WTC11 (cell line): ENCODE measurements around the gene KDM2B.

Experiments used
- CREM ChIP-seq: sonication (generic); formaldehyde crosslinking; IDR thresholded peaks from 2 replicates; pipeline ENCODE4 v1.8.1; 2022; ENCODE audit warnings: mild to moderate bottlenecking, missing genetic modification reagents, moderate library complexity
- CTCF ChIP-seq: fragments of 200-600 bp; IDR thresholded peaks from 2 replicates; pipeline ENCODE4 v1.8.0; 2022; ENCODE audit warnings: antibody characterized with exemption
- ETV6 ChIP-seq: sonication (generic); formaldehyde crosslinking; IDR thresholded peaks from 2 replicates; pipeline ENCODE4 v1.8.1; 2022; ENCODE audit warnings: mild to moderate bottlenecking, missing genetic modification reagents
- IRF2 ChIP-seq: sonication (generic); formaldehyde crosslinking; IDR thresholded peaks from 2 replicates; pipeline ENCODE4 v1.8.0; 2022; ENCODE audit warnings: low read depth, missing genetic modification reagents, borderline replicate concordance
- MAX ChIP-seq: sonication (generic); formaldehyde crosslinking; IDR thresholded peaks from 2 replicates; pipeline ENCODE4 v1.8.0; 2022; ENCODE audit warnings: mild to moderate bottlenecking, missing genetic modification reagents
- NFE2L1 ChIP-seq: sonication (generic); formaldehyde crosslinking; IDR thresholded peaks from 2 replicates; pipeline ENCODE4 v1.8.1; 2023; ENCODE audit warnings: missing genetic modification reagents
- NR1H2 ChIP-seq: sonication (generic); formaldehyde crosslinking; IDR thresholded peaks from 2 replicates; pipeline ENCODE4 v1.9.0; 2021; ENCODE audit warnings: mild to moderate bottlenecking, moderate library complexity, missing genetic modification reagents
- SP1 ChIP-seq: sonication (generic); formaldehyde crosslinking; conservative IDR thresholded peaks from 2 replicates; pipeline ENCODE4 v1.8.1; 2022; ENCODE audit warnings: missing genetic modification reagents
- TCF7 ChIP-seq: sonication (generic); formaldehyde crosslinking; IDR thresholded peaks from 2 replicates; pipeline ENCODE4 v1.8.0; 2022; ENCODE audit warnings: mild to moderate bottlenecking, low read depth, missing genetic modification reagents, moderate library complexity
- TEAD4 ChIP-seq: sonication (generic); formaldehyde crosslinking; IDR thresholded peaks from 2 replicates; pipeline ENCODE4 v1.8.0; 2022; ENCODE audit warnings: mild to moderate bottlenecking, missing genetic modification reagents
- ZNF263 ChIP-seq: sonication (generic); formaldehyde crosslinking; IDR thresholded peaks from 2 replicates; pipeline ENCODE4 v1.8.1; 2022; ENCODE audit warnings: low read depth, mild to moderate bottlenecking, moderate library complexity, missing genetic modification reagents

DNA sequence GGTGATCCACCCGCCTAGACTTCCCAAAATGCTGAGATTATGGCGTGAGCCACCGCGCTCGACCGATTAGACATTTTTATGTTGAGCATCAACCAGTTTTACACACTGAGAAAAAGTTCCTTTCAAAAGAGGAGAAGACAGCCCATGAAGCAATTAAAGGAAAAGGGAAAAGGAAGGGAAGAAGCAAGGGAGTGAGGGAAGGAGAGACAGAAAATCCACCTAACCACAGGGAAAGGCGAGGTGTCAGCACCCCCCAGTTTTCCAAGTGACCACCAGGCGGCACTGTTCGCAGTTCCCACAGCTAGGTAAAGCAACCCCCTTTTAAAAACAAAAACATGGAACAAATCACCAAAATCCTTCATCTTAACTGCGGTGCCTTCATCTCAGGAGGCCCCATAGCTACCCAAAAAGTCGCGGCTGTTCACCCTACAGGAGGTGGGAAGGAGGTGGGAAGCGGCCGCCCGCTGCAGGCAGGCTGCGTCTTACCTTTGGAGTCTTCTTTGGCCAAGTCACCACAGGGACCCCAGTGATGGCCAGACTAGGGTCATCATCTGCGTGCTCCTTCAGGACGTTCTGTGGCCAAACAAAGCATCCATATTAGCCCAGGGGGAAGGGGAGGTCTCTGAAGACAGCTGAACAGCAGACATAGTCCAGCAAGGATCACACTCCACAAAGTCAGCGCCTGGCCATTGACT lies 86.6 kb downstream of the KDM2B start:
- no peak for TF ChIP-seq MAX (CRISPR knock-in tag)
- TF ChIP-seq ZNF263 (CRISPR knock-in tag): no peak
- no peak for TF ChIP-seq TEAD4 (CRISPR knock-in tag)
- TF ChIP-seq CREM (CRISPR knock-in tag): no peak
- peak; percentile 90 for TF ChIP-seq CTCF
- no peak for TF ChIP-seq NFE2L1 (CRISPR knock-in tag)
- no peak for TF ChIP-seq NR1H2 (CRISPR knock-in tag)
- TF ChIP-seq ETV6 (CRISPR knock-in tag): no peak
- TF ChIP-seq IRF2 (CRISPR knock-in tag): no peak
- no peak for TF ChIP-seq TCF7 (CRISPR knock-in tag)
- no peak for TF ChIP-seq SP1 (CRISPR knock-in tag)
